Neural cell (in vitro differentiated cells): Measurements from ENCODE around the gene SMTN.

Experiments
- EP300 ChIP-seq: fragments of 450-650 bp; conservative IDR thresholded peaks from 2 replicates; pipeline ENCODE4 v1.6.1; 2014; ENCODE audit warnings: antibody characterized with exemption, mild to moderate bottlenecking, moderate library complexity; ENCODE audit not compliant: poor library complexity, severe bottlenecking
- EZH2 ChIP-seq: fragments of 200-600, 300-800 bp; shearing (Covaris generic), sonication (generic); IDR thresholded peaks from 2 replicates; pipeline ENCODE4 v1.6.1; 2014; ENCODE audit warnings: antibody characterized with exemption, low read length, borderline replicate concordance, mild to moderate bottlenecking; ENCODE audit not compliant: insufficient read depth, poor library complexity, severe bottlenecking
- POLR2AphosphoS5 ChIP-seq: IDR thresholded peaks from 2 replicates; pipeline ENCODE4 v1.6.1; 2012
- TAF1 ChIP-seq: IDR thresholded peaks from 2 replicates; pipeline ENCODE4 v1.6.1; 2012; ENCODE audit warnings: low read depth
- TF ChIP-seq, protein P1 (sequence below): fragments of 450-650 bp; IDR thresholded peaks from 2 replicates; pipeline ENCODE4 v1.5.1; 2014; ENCODE audit warnings: antibody characterized with exemption, mild to moderate bottlenecking, moderate library complexity; ENCODE audit not compliant: poor library complexity, severe bottlenecking
- TF ChIP-seq, protein P2 (sequence below): IDR thresholded peaks from 2 replicates; pipeline ENCODE4 v1.6.1; 2012; ENCODE audit warnings: borderline replicate concordance

DNA sequence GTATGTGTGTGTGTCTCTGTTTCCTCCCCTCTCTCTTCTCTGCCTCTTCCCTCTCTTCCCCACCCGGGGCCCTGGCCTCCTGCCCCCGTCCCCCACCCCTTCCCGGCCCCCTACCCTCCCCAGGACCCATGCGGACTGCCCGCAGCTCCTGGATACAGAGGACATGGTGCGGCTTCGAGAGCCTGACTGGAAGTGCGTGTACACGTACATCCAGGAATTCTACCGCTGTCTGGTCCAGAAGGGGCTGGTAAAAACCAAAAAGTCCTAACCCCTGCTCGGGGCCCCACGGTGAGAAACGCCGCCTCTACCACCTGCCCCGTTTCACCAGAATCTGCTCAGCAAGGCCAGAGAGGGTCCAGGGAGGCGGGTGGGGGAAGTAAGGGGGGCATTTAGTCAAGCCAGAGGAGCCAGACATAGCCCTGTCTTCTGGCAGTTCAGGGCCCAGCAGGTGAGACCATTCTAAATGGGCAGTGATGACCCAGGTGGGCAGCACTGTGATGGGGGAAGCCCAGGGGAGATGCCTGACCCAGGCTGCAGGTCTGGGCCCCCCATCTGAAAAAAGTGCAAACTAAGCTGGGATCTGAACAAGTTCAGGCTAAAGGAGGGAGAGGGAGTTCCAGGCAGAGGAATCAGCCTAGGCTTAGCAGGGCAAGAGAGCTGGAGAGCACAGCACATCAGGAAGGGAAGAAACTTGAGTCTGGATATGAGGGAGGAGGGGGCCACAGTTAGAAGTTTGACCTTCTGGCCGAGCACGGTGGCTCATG lies 19.8 kb downstream of the SMTN start:
- TF ChIP-seq, protein P1, sequence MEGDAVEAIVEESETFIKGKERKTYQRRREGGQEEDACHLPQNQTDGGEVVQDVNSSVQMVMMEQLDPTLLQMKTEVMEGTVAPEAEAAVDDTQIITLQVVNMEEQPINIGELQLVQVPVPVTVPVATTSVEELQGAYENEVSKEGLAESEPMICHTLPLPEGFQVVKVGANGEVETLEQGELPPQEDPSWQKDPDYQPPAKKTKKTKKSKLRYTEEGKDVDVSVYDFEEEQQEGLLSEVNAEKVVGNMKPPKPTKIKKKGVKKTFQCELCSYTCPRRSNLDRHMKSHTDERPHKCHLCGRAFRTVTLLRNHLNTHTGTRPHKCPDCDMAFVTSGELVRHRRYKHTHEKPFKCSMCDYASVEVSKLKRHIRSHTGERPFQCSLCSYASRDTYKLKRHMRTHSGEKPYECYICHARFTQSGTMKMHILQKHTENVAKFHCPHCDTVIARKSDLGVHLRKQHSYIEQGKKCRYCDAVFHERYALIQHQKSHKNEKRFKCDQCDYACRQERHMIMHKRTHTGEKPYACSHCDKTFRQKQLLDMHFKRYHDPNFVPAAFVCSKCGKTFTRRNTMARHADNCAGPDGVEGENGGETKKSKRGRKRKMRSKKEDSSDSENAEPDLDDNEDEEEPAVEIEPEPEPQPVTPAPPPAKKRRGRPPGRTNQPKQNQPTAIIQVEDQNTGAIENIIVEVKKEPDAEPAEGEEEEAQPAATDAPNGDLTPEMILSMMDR, result no peak
- TF ChIP-seq, protein P2, sequence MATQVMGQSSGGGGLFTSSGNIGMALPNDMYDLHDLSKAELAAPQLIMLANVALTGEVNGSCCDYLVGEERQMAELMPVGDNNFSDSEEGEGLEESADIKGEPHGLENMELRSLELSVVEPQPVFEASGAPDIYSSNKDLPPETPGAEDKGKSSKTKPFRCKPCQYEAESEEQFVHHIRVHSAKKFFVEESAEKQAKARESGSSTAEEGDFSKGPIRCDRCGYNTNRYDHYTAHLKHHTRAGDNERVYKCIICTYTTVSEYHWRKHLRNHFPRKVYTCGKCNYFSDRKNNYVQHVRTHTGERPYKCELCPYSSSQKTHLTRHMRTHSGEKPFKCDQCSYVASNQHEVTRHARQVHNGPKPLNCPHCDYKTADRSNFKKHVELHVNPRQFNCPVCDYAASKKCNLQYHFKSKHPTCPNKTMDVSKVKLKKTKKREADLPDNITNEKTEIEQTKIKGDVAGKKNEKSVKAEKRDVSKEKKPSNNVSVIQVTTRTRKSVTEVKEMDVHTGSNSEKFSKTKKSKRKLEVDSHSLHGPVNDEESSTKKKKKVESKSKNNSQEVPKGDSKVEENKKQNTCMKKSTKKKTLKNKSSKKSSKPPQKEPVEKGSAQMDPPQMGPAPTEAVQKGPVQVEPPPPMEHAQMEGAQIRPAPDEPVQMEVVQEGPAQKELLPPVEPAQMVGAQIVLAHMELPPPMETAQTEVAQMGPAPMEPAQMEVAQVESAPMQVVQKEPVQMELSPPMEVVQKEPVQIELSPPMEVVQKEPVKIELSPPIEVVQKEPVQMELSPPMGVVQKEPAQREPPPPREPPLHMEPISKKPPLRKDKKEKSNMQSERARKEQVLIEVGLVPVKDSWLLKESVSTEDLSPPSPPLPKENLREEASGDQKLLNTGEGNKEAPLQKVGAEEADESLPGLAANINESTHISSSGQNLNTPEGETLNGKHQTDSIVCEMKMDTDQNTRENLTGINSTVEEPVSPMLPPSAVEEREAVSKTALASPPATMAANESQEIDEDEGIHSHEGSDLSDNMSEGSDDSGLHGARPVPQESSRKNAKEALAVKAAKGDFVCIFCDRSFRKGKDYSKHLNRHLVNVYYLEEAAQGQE, result no peak
- no peak for TF ChIP-seq EZH2
- no peak for TF ChIP-seq POLR2AphosphoS5
- TF ChIP-seq TAF1, result no peak
- no peak for TF ChIP-seq EP300
